GM23338 (cell line): ENCODE data around the gene CXorf49B. TPM values are rescaled to one million over a fixed set of nuclear protein-coding genes. Genes with fewer than 3 reads are reported as not detected.
"Not testable (repeated sequence)": the region's sequence is repeated elsewhere in the genome, so short reads cannot be mapped to it uniquely, and the experiment has no call there.

Experiments
- ATAC-seq: fragments of 200-7000 bp; cut with Tn5 transposase; 3 replicates; pipeline ENCODE4 v1.9.1; 2020
- DNase-seq: peaks from one replicate; pipeline ENCODE4 v3.0.0-alpha.2; 2015; ENCODE audit warnings: low spot score
- H2AFZ ChIP-seq: fragments of 200-600 bp; sonication (generic); 2 replicates; pipeline ENCODE4 v1.8.0; 2016; ENCODE audit warnings: antibody characterized with exemption, mild to moderate bottlenecking, moderate library complexity
- H3F3A ChIP-seq: fragments of 200-600 bp; sonication (generic); replicated peaks from 2 replicates; pipeline ENCODE4 v1.8.0; 2017; ENCODE audit warnings: antibody characterized with exemption, mixed run types, low read depth
- H3K27ac ChIP-seq: fragments of 200-600 bp; sonication (generic); 2 replicates; pipeline ENCODE4 v1.6.1; 2016; ENCODE audit warnings: low read depth
- H3K27me3 ChIP-seq: fragments of 200-600 bp; sonication (generic); 2 replicates; pipeline ENCODE4 v1.8.0; 2016; ENCODE audit warnings: mild to moderate bottlenecking, mixed run types, moderate library complexity; ENCODE audit not compliant: insufficient read depth
- H3K36me3 ChIP-seq: fragments of 200-600 bp; sonication (generic); 2 replicates; pipeline ENCODE4 v1.8.0; 2016; ENCODE audit warnings: mild to moderate bottlenecking; ENCODE audit not compliant: insufficient read depth
- H3K4me1 ChIP-seq: fragments of 200-600 bp; sonication (generic); 2 replicates; pipeline ENCODE4 v1.8.0; 2016; ENCODE audit warnings: mild to moderate bottlenecking, moderate library complexity; ENCODE audit not compliant: insufficient read depth
- H3K4me2 ChIP-seq: fragments of 200-600 bp; sonication (generic); 2 replicates; pipeline ENCODE4 v1.7.1; 2017; ENCODE audit warnings: mixed run types
- H3K4me3 ChIP-seq: fragments of 200-600 bp; sonication (generic); 2 replicates; pipeline ENCODE4 v1.6.1; 2016; ENCODE audit warnings: mixed run types
- H3K79me2 ChIP-seq: fragments of 200-600 bp; sonication (generic); replicated peaks from 2 replicates; pipeline ENCODE4 v1.8.0; 2017; ENCODE audit warnings: mild to moderate bottlenecking; ENCODE audit not compliant: insufficient read depth
- H3K9me2 ChIP-seq: fragments of 200-600 bp; sonication (generic); 2 replicates; pipeline ENCODE4 v1.8.0; 2017; ENCODE audit not compliant: insufficient read depth
- H4K20me1 ChIP-seq: fragments of 200-600 bp; sonication (generic); replicated peaks from 2 replicates; pipeline ENCODE4 v1.8.0; 2017; ENCODE audit warnings: mild to moderate bottlenecking; ENCODE audit not compliant: insufficient read depth
- H3K27ac Mint-ChIP-seq: 2 replicates; pipeline ENCODE4 v1.8.0; 2020; ENCODE audit warnings: inconsistent platforms, mild to moderate bottlenecking, moderate library complexity, mixed read lengths
- H3K27me3 Mint-ChIP-seq: 3 replicates; pipeline ENCODE4 v1.8.0; 2022; ENCODE audit warnings: low read depth, mild to moderate bottlenecking, moderate library complexity, mixed read lengths, inconsistent platforms; ENCODE audit not compliant: insufficient read depth, poor library complexity
- H3K36me3 Mint-ChIP-seq: 3 replicates; pipeline ENCODE4 v1.8.0; 2021; ENCODE audit warnings: low read depth, mild to moderate bottlenecking, inconsistent platforms, moderate library complexity, mixed read lengths
- H3K4me1 Mint-ChIP-seq: 3 replicates; pipeline ENCODE4 v1.8.0; 2020; ENCODE audit warnings: mild to moderate bottlenecking, inconsistent platforms, mixed read lengths
- H3K4me3 Mint-ChIP-seq: 3 replicates; pipeline ENCODE4 v1.8.0; 2021; ENCODE audit warnings: moderate library complexity, mild to moderate bottlenecking, inconsistent platforms, mixed read lengths
- H3K9me3 Mint-ChIP-seq: 3 replicates; pipeline ENCODE4 v1.8.0; 2020; ENCODE audit warnings: moderate library complexity, mild to moderate bottlenecking, inconsistent platforms, mixed read lengths
- long read RNA-seq: library from polyadenylated mRNA; unstranded; transcript quantifications from one replicate; pipeline ENCODE4 v2.0.0, GENCODE V29; 2020; ENCODE audit not compliant: unreplicated experiment
- polyA plus RNA-seq: library from polyadenylated mRNA; unstranded; fragments of >200 nt; fragmentation: Nextera tagmentation; extraction: Ambion mirVana; gene quantifications from 2 replicates; pipeline ENCODE4 v1.2.1, GENCODE V29; 2016
- total RNA-seq: library from RNA; depleted of rRNA; stranded (reverse); fragments of >200 nt; shearing (Covaris generic); gene quantifications from 2 replicates; pipeline ENCODE4 v1.2.3, GENCODE V29; 2014; rRNA removed

The CXorf49B gene
- total RNA-seq: not detected in 2 replicates
- not detected in 2 replicates for polyA plus RNA-seq
- long read RNA-seq: 0 reads

GRCh38 chrX:71763049-71763448 is at the start of gene CXorf49B:
Gene CXorf49B (plus strand): TSS chrX:71763349. CDS start chrX:71763424, 75 bp downstream.
- not testable (repeated sequence) for H3K9me3 Mint-ChIP-seq, H3K4me1 Mint-ChIP-seq, ATAC-seq, H3K79me2 ChIP-seq, H3K27ac ChIP-seq, H3K4me3 ChIP-seq, DNase-seq, H3K36me3 ChIP-seq, H3K27me3 Mint-ChIP-seq, H3F3A ChIP-seq, H4K20me1 ChIP-seq, H2AFZ ChIP-seq, H3K4me3 Mint-ChIP-seq, H3K27me3 ChIP-seq, H3K4me2 ChIP-seq, H3K9me2 ChIP-seq, H3K4me1 ChIP-seq, H3K27ac Mint-ChIP-seq, H3K36me3 Mint-ChIP-seq

GRCh38 chrX:71714064-71714463 is 49.1 kb upstream of the CXorf49B start:
- H3K4me1 ChIP-seq, ATAC-seq, H4K20me1 ChIP-seq, H3K27me3 ChIP-seq, H3F3A ChIP-seq, H3K4me1 Mint-ChIP-seq, H3K9me3 Mint-ChIP-seq, H3K79me2 ChIP-seq, H3K9me2 ChIP-seq, H3K27me3 Mint-ChIP-seq, H3K4me2 ChIP-seq, H3K4me3 ChIP-seq, H3K27ac Mint-ChIP-seq, H2AFZ ChIP-seq, H3K4me3 Mint-ChIP-seq, H3K27ac ChIP-seq, DNase-seq, H3K36me3 ChIP-seq, H3K36me3 Mint-ChIP-seq: not testable (repeated sequence)

GRCh38 chrX:71715551-71715950 is 47.6 kb upstream of the CXorf49B start:
- peak; percentile 86 for ATAC-seq
- H3K4me3 Mint-ChIP-seq: not testable (repeated sequence)

GRCh38 chrX:71716323-71716722 is 46.8 kb upstream of the CXorf49B start:
- not testable (repeated sequence) for H3K4me3 Mint-ChIP-seq, H3K4me1 ChIP-seq, H3K36me3 ChIP-seq, H3K27ac Mint-ChIP-seq, H3K4me3 ChIP-seq, H3K27me3 ChIP-seq, H3K36me3 Mint-ChIP-seq, H3K4me1 Mint-ChIP-seq, H3K9me2 ChIP-seq, ATAC-seq, H3K27ac ChIP-seq, H3K79me2 ChIP-seq, H3K9me3 Mint-ChIP-seq, H3F3A ChIP-seq, DNase-seq, H4K20me1 ChIP-seq, H3K4me2 ChIP-seq, H2AFZ ChIP-seq, H3K27me3 Mint-ChIP-seq

More at GRCh38 chrX:71715551-71715950, 47.6 kb upstream of the CXorf49B start:
- H3K9me2 ChIP-seq, H3K27ac ChIP-seq, DNase-seq, H3K36me3 Mint-ChIP-seq, H3K4me1 ChIP-seq, H3K4me1 Mint-ChIP-seq, H3K27me3 Mint-ChIP-seq, H3K27ac Mint-ChIP-seq, H3K36me3 ChIP-seq, H4K20me1 ChIP-seq, H3K27me3 ChIP-seq, H3K4me2 ChIP-seq, H2AFZ ChIP-seq, H3F3A ChIP-seq, H3K9me3 Mint-ChIP-seq, H3K4me3 ChIP-seq, H3K79me2 ChIP-seq: not testable (repeated sequence)

GRCh38 chrX:71718185-71718584 is 45.0 kb upstream of the CXorf49B start, which contains the start of gene CXorf49:
Gene CXorf49 (minus strand): TSS chrX:71718285. CDS start chrX:71718151, 134 bp downstream.
- H3K4me1 Mint-ChIP-seq, H3K27ac Mint-ChIP-seq, H3K27me3 Mint-ChIP-seq: not testable (repeated sequence)

GRCh38 chrX:71719195-71719594 is 44.0 kb upstream of the CXorf49B start:
- not testable (repeated sequence) for H3K9me2 ChIP-seq, H3K27ac ChIP-seq, H3F3A ChIP-seq, H3K27ac Mint-ChIP-seq, H4K20me1 ChIP-seq, H3K4me1 Mint-ChIP-seq, H3K4me2 ChIP-seq, H3K36me3 ChIP-seq, ATAC-seq, H3K4me3 ChIP-seq, H3K27me3 Mint-ChIP-seq, H3K27me3 ChIP-seq, H2AFZ ChIP-seq, H3K36me3 Mint-ChIP-seq, H3K79me2 ChIP-seq, H3K9me3 Mint-ChIP-seq, H3K4me1 ChIP-seq, DNase-seq, H3K4me3 Mint-ChIP-seq

More at GRCh38 chrX:71718185-71718584, 45.0 kb upstream of the CXorf49B start, which contains the start of gene CXorf49:
- not testable (repeated sequence) for H3K9me2 ChIP-seq, H3K4me3 ChIP-seq, H3K4me2 ChIP-seq, H2AFZ ChIP-seq, H4K20me1 ChIP-seq, H3F3A ChIP-seq, H3K79me2 ChIP-seq, DNase-seq, H3K27ac ChIP-seq, H3K36me3 Mint-ChIP-seq, H3K36me3 ChIP-seq, H3K27me3 ChIP-seq, H3K4me3 Mint-ChIP-seq, ATAC-seq, H3K9me3 Mint-ChIP-seq, H3K4me1 ChIP-seq
